GM23338 (cell line): ENCODE results near the gene OR5H1. TPM values are rescaled to one million over a fixed set of nuclear protein-coding genes. Genes with fewer than 3 reads are reported as not detected.
"Not testable (repeated sequence)": the region's sequence is repeated elsewhere in the genome, so short reads cannot be mapped to it uniquely, and the experiment has no call there.

Experiments
- ATAC-seq: fragments of 200-7000 bp; cut with Tn5 transposase; 3 replicates; pipeline ENCODE4 v1.9.1; 2020
- DNase-seq: peaks from one replicate; pipeline ENCODE4 v3.0.0-alpha.2; 2015; ENCODE audit warnings: low spot score
- H2AFZ ChIP-seq: fragments of 200-600 bp; sonication (generic); 2 replicates; pipeline ENCODE4 v1.8.0; 2016; ENCODE audit warnings: antibody characterized with exemption, mild to moderate bottlenecking, moderate library complexity
- H3F3A ChIP-seq: fragments of 200-600 bp; sonication (generic); replicated peaks from 2 replicates; pipeline ENCODE4 v1.8.0; 2017; ENCODE audit warnings: antibody characterized with exemption, mixed run types, low read depth
- H3K27ac ChIP-seq: fragments of 200-600 bp; sonication (generic); 2 replicates; pipeline ENCODE4 v1.6.1; 2016; ENCODE audit warnings: low read depth
- H3K27me3 ChIP-seq: fragments of 200-600 bp; sonication (generic); 2 replicates; pipeline ENCODE4 v1.8.0; 2016; ENCODE audit warnings: mild to moderate bottlenecking, mixed run types, moderate library complexity; ENCODE audit not compliant: insufficient read depth
- H3K36me3 ChIP-seq: fragments of 200-600 bp; sonication (generic); 2 replicates; pipeline ENCODE4 v1.8.0; 2016; ENCODE audit warnings: mild to moderate bottlenecking; ENCODE audit not compliant: insufficient read depth
- H3K4me1 ChIP-seq: fragments of 200-600 bp; sonication (generic); 2 replicates; pipeline ENCODE4 v1.8.0; 2016; ENCODE audit warnings: mild to moderate bottlenecking, moderate library complexity; ENCODE audit not compliant: insufficient read depth
- H3K4me2 ChIP-seq: fragments of 200-600 bp; sonication (generic); 2 replicates; pipeline ENCODE4 v1.7.1; 2017; ENCODE audit warnings: mixed run types
- H3K4me3 ChIP-seq: fragments of 200-600 bp; sonication (generic); 2 replicates; pipeline ENCODE4 v1.6.1; 2016; ENCODE audit warnings: mixed run types
- H3K79me2 ChIP-seq: fragments of 200-600 bp; sonication (generic); replicated peaks from 2 replicates; pipeline ENCODE4 v1.8.0; 2017; ENCODE audit warnings: mild to moderate bottlenecking; ENCODE audit not compliant: insufficient read depth
- H3K9me2 ChIP-seq: fragments of 200-600 bp; sonication (generic); 2 replicates; pipeline ENCODE4 v1.8.0; 2017; ENCODE audit not compliant: insufficient read depth
- H4K20me1 ChIP-seq: fragments of 200-600 bp; sonication (generic); replicated peaks from 2 replicates; pipeline ENCODE4 v1.8.0; 2017; ENCODE audit warnings: mild to moderate bottlenecking; ENCODE audit not compliant: insufficient read depth
- H3K27ac Mint-ChIP-seq: 2 replicates; pipeline ENCODE4 v1.8.0; 2020; ENCODE audit warnings: inconsistent platforms, mild to moderate bottlenecking, moderate library complexity, mixed read lengths
- H3K27me3 Mint-ChIP-seq: 3 replicates; pipeline ENCODE4 v1.8.0; 2022; ENCODE audit warnings: low read depth, mild to moderate bottlenecking, moderate library complexity, mixed read lengths, inconsistent platforms; ENCODE audit not compliant: insufficient read depth, poor library complexity
- H3K36me3 Mint-ChIP-seq: 3 replicates; pipeline ENCODE4 v1.8.0; 2021; ENCODE audit warnings: low read depth, mild to moderate bottlenecking, inconsistent platforms, moderate library complexity, mixed read lengths
- H3K4me1 Mint-ChIP-seq: 3 replicates; pipeline ENCODE4 v1.8.0; 2020; ENCODE audit warnings: mild to moderate bottlenecking, inconsistent platforms, mixed read lengths
- H3K4me3 Mint-ChIP-seq: 3 replicates; pipeline ENCODE4 v1.8.0; 2021; ENCODE audit warnings: moderate library complexity, mild to moderate bottlenecking, inconsistent platforms, mixed read lengths
- H3K9me3 Mint-ChIP-seq: 3 replicates; pipeline ENCODE4 v1.8.0; 2020; ENCODE audit warnings: moderate library complexity, mild to moderate bottlenecking, inconsistent platforms, mixed read lengths
- CTCF ChIP-seq, 2 experiments: fragments of 200-600 bp in 1 of 2; sonication (generic) in 1 of 2; conservative IDR thresholded peaks; 2 replicates each; pipeline versions ENCODE4 v1.5.1 to v1.6.1; 2016 to 2017; ENCODE audit warnings: antibody characterized with exemption in 2 of 2, low read depth in 2 of 2, mild to moderate bottlenecking in 2 of 2, moderate library complexity in 1 of 2
- EZH2 ChIP-seq: fragments of 200-600 bp; sonication (generic); IDR thresholded peaks from one replicate; pipeline ENCODE4 v1.8.0; 2017; ENCODE audit warnings: antibody characterized with exemption, mild to moderate bottlenecking, low read depth; ENCODE audit not compliant: unreplicated experiment
- REST ChIP-seq: IDR thresholded peaks from one replicate; pipeline ENCODE4 v1.6.1; 2018; ENCODE audit warnings: antibody characterized with exemption; ENCODE audit not compliant: unreplicated experiment
- STAT1 ChIP-seq: IDR thresholded peaks from one replicate; pipeline ENCODE4 v1.6.1; 2016; ENCODE audit warnings: antibody characterized with exemption; ENCODE audit not compliant: unreplicated experiment
- ZNF114 ChIP-seq: fragments of 250-450 bp; sonication (Bioruptor Pico); IDR thresholded peaks from 2 replicates; pipeline ENCODE4 v1.5.0; 2020; ENCODE audit warnings: mild to moderate bottlenecking, moderate library complexity
- ZNF331 ChIP-seq: fragments of 250-450 bp; sonication (Bioruptor Pico); IDR thresholded peaks from 2 replicates; pipeline ENCODE4 v1.5.0; 2020; ENCODE audit warnings: low read depth, mild to moderate bottlenecking, moderate library complexity
- polyA plus RNA-seq: library from polyadenylated mRNA; unstranded; fragments of >200 nt; fragmentation: Nextera tagmentation; extraction: Ambion mirVana; gene quantifications from 2 replicates; pipeline ENCODE4 v1.2.1, GENCODE V29; 2016
- total RNA-seq: library from RNA; depleted of rRNA; stranded (reverse); fragments of >200 nt; shearing (Covaris generic); gene quantifications from 2 replicates; pipeline ENCODE4 v1.2.3, GENCODE V29; 2014

Gene OR5H1
- total and polyA plus RNA-seq, 2 experiments from 2014 or later = not detected

GRCh38 chr3:98147179-98147578 lies 16.7 kb downstream of the OR5H1 start, which contains the start of gene OR5H14 (continued):
- TF ChIP-seq REST (no peak), STAT1 (no peak)

GRCh38 chr3:98148751-98149150 lies 18.2 kb downstream of the OR5H1 start:
- Histone ChIP-seq H2AFZ (no peak overlapping the region), H3K4me1 (no peaks in the 10 kb centered on the region), H4K20me1 (no peaks in the 10 kb centered on the region), H3K27ac (no peak overlapping the region), H3K4me3 (no peak overlapping the region), H3K4me2 (no peak overlapping the region), H3K79me2 (no peaks in the 10 kb centered on the region), H3F3A (no peaks in the 10 kb centered on the region), H3K36me3 (no peaks in the 10 kb centered on the region), H3K27me3 (no peaks in the 10 kb centered on the region), H3K9me2 (no peaks in the 10 kb centered on the region)
- no peaks in the 10 kb centered on the region for H3K36me3 Mint-ChIP-seq
- no peak overlapping the region for H3K4me3 Mint-ChIP-seq
- ATAC-seq (no peak), DNase-seq (no peak)
- no peaks in the 10 kb centered on the region; the same call in 1 of the 3 replicates for H3K9me3 Mint-ChIP-seq
- TF ChIP-seq STAT1 = no peak
- TF ChIP-seq ZNF331 = no peak
- TF ChIP-seq ZNF114 (CRISPR knock-in tag) = no peak
- no peak for TF ChIP-seq REST
- no peak for TF ChIP-seq CTCF (conservative IDR thresholded peaks at IDR 0.05; ENCODE audit: low read depth in 2 of 2)
- no peak for TF ChIP-seq EZH2
- peaks cover 2% of the 10 kb centered on the region for H3K27me3 Mint-ChIP-seq
- H3K4me1 Mint-ChIP-seq = no peaks in the 10 kb centered on the region
- H3K27ac Mint-ChIP-seq = no peak overlapping the region

GRCh38 chr3:98149456-98149855 lies 18.9 kb downstream of the OR5H1 start:
- H3F3A ChIP-seq, H3K27ac Mint-ChIP-seq: not testable (repeated sequence)

More at GRCh38 chr3:98149456-98149855, 18.9 kb downstream of the OR5H1 start:
- not testable (repeated sequence) for DNase-seq, H3K4me2 ChIP-seq, H2AFZ ChIP-seq, H3K27ac ChIP-seq, H3K27me3 Mint-ChIP-seq, ATAC-seq, H3K4me1 Mint-ChIP-seq, H3K79me2 ChIP-seq, H3K27me3 ChIP-seq, H3K4me1 ChIP-seq, H3K9me2 ChIP-seq, H4K20me1 ChIP-seq, H3K4me3 Mint-ChIP-seq, H3K9me3 Mint-ChIP-seq, H3K36me3 Mint-ChIP-seq, H3K4me3 ChIP-seq, H3K36me3 ChIP-seq
